ENCODE results near the gene NTRK2.

The NTRK2 gene

DNA sequence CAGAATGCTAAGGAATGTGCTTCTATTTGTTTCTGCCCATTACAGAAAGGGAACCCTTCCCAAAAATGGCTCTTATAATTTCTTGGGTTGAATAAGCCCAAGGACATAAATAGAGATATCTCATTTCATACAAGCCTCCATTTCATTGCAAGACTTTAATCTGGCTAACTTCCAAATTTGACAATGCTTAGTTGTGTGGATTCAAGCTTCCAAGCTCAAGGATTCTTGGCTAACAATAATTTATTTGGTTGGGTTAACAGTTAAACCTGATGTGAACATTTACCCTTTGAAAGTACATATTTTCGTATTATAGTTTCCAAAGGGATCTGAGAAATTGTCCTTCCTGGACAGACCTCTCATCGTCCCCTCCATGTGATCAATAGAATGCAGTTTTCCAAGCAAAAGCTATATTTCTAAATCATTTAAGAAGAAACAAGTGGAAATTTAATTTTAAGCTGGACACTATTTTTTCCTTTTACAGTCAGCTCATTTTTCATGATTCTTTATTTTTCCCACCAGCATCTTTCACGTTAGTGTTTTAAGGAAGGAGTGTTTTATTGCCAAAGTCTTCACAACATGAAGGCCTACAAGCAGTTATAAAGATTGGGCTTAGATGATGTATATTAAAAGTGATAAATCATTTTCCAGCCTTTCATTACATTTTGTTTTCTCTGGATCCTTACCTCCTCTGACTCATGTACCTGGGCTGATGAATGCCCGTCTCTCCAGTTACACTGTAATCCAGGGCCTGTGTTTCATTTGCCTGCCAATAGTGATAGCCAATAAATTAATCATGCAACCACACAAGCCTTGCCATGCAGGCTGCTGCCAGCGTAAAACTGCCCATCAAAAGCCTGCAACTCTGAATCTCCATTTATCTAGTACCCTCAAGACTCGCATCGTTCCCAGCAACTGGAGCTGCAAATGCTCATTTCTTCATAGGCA lies 176.7 kb downstream of the NTRK2 start:
- FAIRE-seq (no peak), DNase-seq (ENCODE audit: low spot score) (no peak)

DNA sequence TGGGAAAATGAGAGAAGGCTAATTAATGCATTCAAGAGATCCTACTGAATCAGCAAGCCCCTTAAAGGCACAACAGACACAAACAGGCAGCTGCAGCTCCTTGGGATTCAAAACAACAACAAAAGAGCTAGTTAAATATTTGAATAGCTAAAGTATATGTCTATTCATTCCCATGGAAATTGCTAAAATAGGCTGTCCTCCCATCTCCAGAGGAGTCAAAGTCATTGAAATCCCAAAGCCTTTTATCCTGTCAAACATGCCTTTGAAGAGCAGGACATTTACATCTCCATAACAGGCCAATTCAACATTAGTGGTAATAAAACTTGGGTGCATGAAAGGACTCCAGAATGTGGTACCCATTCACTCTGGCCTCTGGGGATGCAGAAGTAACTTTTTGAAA lies 177.4 kb downstream of the NTRK2 start:
- DNase-seq (ENCODE audit: low spot score) (no peak), FAIRE-seq (no peak)

DNA sequence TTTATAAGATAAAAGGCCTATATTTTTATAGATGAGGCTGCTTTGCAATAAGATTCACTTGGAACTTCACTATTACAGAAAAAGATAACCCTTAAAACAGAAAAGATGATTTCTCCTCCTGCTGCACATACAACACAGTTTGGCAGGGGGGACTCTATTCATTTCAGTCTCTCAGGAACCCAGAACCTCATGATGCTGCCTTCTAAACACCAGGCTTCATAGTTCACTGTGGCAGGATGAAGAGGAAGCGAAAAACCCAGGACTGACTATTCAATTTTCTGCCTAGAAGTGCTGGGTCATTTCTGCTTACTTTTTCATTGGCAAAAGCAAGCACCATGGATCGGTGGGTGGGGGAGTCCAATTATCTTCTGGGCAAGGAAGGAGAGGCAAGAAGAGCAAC lies 179.5 kb downstream of the NTRK2 start:
- no peak for FAIRE-seq
- no peak for DNase-seq (ENCODE audit: low spot score)

DNA sequence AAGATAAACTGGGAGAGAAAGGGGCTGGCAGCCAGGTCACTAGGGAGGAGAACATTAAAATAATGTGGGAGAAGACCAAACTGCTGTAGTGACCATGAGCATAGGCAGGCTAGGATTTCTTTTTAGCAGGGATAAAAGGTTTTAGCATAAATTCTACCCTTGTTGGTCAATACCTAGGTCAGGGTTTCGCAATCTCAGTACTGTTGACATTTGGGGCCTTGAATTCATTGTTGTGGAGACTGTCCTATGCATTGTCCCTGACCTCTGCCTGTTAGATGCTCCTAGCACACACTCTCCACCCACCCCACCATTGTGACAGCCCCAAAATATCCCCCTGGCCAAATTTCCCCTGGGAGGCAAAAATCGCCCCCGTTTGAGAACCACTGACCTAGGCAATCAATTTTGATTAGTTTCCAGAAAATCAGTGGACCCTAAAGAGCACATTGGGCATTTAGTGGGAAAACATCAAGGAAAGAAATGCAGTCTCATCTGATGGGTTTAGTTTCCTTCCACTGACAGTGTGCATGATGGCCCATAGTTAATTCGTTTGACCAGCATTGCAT lies 181.4 kb downstream of the NTRK2 start:
- DNase-seq (ENCODE audit: low spot score) (no peak), FAIRE-seq (no peak)

DNA sequence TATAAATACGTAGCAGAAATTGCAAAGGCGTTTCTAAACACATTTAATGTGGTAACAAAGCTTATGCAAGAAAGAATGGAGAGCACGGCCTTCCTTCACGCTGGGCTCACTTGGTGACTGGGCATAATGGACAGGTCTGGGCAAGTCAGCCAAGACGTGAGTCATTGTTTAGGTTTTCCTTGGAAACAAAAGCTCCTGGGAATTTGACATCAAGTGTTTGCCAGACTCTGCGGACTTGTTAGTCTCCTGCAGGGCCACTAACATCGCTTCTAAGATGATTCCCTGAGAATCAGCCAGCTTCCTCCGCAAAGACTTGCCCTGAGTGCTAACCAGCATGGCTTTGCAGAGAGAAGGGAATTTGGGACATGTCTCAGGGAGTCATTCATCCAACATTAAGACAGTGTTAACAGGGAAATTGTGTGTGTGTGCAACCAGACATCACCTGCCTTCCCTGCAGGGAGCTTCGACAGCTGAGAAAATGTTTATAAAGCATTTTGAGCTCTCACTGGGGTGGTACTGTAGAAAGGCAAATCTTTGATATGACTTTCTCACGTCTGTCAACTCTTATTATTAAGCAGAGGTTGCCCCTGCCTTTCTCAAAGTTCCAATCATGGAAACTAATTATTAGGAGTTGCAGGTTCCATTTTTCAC lies 182.5 kb downstream of the NTRK2 start:
- FAIRE-seq (peak; percentile 62), DNase-seq (ENCODE audit: low spot score) (peak; percentile 84)

DNA sequence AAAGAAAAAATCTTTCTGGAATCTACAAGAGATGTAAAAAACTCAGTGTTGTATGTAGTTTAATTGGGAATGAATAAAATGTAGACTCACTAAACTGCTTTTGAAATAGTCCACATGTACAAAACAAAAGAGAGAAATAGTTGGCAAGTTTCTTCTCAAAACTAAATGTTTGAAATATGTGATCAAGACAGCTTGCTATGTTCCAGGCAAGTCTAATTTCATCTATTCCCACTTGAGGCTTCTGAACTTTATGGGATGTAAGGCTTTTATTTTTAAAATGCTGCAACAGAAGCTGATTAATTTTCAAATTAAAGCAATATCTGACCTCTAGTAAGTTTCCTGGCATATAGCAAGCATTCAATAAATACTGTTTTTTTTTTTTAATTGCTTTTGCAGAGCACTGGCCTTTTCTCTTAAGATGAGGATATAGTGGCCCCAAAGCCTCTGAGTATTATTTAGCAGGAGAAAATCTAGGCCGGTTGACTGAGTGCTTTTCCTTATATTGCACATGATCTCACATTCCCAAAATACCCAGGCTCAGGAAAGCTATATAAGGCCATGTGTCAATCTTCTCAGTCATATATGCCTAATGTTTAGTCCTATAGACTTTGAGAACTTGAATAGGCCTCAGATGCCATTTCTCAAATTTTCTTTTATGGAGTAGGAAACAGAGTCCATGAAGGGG lies 183.2 kb downstream of the NTRK2 start:
- FAIRE-seq (no peak), DNase-seq (ENCODE audit: low spot score) (no peak)

DNA sequence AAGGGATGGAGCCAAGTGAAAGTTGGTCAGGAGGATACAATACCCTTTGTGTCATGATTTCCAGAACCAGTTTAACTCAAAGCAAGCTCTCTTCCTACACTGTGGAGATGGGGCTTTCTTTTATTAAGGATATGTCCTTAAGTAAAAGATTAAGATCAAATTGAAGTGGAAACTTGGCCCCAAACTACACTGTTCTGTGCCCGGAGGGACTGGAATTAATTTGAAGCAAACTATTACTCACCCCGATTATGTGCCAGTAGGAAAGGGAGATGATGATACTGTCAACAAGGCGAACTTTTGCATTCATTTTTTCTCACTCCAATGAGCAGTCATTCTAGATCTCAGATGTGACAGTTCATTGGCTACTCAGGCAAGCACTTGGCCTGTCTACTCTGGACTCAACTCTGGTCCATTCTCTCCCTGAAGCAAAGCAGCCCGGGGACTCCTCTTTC lies 186.7 kb downstream of the NTRK2 start:
- DNase-seq (ENCODE audit: low spot score) (no peak), FAIRE-seq (no peak)

DNA sequence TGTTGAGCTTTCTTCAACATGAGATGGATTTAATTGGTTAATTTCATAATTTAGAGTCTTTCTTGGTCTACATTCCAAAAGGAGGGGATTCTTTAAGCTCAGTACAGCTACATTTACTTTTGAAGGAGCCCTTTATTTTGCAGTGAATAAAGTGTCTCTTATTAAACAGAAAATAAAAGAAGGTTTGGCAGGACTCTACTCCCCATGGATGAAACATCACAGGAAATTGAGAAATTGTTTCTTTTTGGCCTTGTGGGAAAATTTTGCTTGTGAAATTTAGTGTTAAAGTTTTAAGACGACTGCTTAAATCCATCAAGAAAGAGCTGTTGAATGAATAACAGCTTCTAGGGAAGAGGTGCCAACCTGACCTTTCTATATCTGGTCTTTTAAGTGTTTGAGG lies 187.7 kb downstream of the NTRK2 start:
- FAIRE-seq (no peak), DNase-seq (ENCODE audit: low spot score) (no peak)

DNA sequence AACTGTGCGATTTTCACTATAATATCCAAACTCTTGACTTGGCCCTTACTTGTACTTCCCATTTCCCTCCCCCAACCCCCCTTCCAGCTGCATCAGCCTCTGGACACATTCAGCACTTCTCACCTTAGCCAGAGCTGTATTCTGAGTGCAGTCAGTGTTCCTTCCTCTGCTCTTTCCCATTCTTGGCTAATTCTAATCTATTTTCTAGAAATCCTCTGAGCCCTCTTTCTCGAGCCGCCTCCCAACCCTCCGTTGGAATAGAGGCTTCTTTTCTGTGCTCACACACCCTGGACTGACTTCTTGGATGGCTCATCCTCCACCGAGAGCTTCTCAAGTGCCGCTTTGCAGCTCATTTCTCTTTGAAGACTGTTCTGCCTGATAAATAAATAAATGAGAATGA lies 188.8 kb downstream of the NTRK2 start:
- DNase-seq (ENCODE audit: low spot score) (no peak), FAIRE-seq (no peak)

DNA sequence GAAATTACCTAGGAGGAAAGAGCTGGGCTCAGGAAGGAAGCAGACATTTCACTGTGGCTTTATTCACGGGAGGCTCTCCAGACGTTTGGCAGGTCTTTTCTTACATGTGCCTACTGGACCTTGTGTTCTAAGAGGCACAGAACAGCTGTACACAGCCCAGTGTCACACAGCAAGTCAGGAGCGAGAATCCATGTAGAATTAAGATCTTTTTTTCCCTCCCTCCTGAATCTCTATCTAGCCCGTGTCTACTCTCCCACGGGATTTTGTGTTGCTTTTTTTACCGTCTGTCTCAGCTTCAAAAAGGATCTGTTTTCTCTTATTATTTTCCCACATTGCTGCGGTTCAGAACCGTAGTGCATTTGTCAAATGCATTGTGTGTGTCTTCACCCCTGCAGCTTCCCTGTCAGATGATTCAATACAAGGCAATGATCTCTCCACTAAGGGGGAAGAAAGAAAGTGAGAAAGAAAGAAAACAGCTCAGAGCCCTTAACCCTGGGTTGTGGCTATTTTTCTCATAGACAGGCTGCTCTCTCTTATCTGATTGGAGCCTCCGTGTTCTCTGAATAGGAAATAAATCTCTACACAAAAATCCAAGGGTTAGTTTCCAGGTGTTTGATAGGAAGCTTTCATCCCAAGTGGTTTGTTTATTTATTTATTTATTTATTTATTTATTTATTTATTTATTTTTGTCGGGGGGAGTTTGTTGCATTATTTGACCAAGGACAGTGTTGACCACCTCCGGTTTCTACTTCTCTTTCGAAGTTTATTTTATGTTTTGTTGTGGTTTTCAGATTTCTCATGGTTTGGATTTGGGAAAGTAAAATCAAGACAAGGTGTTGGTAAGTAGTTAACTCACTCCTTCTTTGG lies 191.0 kb downstream of the NTRK2 start:
- FAIRE-seq (no peak), DNase-seq (ENCODE audit: low spot score) (no peak)

DNA sequence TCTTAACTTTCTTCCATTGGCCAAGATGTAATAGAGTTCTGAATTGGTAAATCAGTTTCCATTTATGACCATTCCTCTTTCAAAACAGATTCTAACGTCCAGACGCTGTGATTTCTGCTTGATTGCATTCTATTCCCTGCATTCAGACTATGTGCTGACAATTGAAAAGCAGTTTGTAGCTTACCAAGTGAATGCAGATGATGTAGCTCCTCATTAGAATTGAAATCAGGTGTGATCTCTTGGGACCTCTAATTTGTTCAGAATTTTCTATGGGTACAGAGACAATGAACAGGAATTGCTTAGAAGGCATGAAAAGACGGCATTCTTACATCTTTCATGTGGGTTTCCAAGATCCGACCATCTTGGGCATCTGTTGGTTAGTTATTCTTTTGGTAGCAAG lies 191.9 kb downstream of the NTRK2 start:
- no peak for FAIRE-seq
- no peak for DNase-seq (ENCODE audit: low spot score)

DNA sequence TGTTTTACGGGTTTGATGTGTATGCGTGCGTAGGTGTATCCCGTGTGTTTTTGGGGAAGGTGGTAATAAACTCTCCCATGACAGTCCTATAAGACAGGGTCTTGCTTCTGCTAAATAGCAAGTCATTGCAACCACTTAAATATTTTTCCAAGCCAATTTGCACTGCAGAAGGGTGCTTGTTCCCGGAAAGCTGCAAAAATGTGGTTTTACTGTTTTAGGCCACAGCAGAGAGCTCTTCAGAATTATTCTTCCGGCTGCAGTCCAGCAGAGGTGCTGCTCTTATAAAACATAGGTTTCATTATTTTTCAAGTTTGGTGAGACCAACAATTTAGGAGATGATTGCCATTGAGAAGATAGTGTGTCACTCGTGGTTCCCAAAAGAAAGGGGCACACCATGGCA lies 192.8 kb downstream of the NTRK2 start:
- DNase-seq (ENCODE audit: low spot score) (no peak), FAIRE-seq (no peak)

DNA sequence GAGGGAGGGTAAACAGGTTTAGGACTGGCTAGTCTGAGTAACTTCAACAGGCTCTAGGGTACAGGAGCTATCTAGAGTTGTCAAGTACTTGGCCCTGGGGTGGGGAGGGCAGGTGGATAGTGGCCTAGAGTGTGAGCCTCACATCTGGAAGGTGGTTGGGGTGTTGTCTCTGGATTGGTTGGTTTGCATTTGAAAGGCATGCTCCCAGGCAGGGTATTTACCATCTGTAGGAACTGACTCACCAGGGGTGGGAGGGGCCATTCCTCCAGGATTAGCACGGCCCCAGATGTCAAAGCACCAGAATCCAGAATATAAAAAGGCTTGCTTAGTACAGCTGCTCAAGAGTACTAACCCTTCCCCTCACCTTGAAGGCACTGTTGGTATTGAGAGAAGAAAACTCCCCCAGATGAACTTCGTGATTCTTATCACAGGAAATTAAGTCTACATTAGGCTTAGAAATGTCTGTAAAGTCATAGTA lies 193.3 kb downstream of the NTRK2 start:
- FAIRE-seq (no peak), DNase-seq (ENCODE audit: low spot score) (peak; percentile 56)

DNA sequence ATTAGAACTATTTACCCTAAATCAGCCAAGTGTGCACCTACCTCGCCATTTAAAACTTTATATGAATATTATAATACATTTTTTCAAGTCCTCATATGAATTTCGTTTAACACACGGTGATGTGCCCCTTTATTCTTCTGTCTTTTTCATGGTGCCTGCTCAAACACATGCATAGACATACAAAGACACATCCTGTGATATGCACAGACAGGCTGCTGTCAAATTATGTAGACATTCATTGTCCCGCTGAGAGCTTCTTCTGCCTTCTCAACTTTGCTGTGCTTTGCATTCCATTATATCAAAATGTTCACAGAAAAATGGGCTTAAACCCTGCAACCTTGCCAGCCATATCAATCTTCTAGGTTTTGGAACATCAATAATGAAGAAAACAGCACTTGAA lies 193.8 kb downstream of the NTRK2 start:
- DNase-seq (ENCODE audit: low spot score): no peak
- FAIRE-seq: no peak

DNA sequence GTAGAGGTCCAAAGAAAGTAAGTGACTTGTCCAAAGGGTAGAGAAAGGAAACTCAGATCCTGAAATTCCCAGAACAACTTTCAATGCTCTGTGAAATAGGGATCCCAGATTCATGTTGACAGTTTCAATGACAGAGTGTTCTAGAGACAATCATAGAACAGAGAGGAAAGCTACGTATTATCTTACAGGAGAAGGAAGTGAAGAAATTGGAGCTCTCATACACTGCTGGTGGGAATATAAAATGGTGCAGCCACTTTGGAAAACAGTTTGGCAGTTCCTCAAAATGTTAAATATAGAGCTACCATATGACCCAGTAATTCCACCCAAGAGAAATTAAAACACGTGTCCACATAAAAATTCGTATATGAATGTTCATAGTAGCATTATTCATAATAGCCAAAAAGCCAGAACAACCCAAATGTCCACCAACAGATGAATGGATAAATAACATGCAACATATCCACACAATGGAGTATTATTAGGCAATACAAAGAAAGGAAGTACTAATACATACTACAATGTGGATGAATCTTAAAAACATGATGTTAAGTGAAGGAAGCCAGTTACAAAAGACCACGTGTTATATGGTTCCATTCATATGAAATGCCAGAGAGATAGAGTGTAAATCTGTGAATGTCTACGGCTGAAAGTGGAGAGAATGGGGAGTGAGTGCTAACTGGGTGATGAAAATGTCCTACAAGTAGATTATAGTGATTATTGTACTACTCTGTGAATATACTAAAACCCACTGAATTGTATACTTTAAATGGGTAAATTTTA lies 197.1 kb downstream of the NTRK2 start:
- FAIRE-seq: no peak

DNA sequence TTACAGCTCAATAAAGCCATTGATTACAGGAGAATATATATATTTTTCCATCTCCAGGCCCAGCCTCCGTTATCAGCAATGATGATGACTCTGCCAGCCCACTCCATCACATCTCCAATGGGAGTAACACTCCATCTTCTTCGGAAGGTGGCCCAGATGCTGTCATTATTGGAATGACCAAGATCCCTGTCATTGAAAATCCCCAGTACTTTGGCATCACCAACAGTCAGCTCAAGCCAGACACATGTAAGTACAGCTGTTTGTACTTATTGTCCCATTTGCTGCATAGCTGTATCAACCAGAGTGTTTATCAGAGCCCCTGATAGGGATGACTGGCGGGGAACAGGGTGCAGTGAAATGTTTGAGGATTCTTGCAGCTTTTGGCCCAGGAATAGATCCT lies 197.7 kb downstream of the NTRK2 start:
- DNase-seq (ENCODE audit: low spot score): no peak
- no peak for FAIRE-seq

More for the DNA sequence above, 197.1 kb downstream of the NTRK2 start:
- no peak for DNase-seq (ENCODE audit: low spot score)

DNA sequence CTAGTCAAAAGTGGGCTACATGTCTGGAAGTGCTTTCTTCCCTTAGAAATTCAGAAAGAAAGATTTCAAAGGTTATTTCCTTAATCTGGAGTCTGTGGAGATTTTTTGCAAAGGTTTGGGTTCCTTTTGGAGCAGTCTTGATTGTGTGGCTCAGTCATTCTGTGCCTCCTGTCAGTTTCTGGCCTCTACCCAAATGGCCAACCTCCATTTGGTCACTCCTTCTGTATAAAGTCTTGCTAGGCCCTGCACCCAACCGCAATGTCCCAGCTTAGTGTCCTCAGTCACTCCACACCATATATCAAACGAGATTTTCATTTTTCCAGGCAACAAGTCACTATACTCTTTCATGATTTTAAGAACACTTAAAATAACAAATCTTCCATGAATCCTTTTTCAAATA lies 199.6 kb downstream of the NTRK2 start:
- FAIRE-seq (no peak), DNase-seq (ENCODE audit: low spot score) (no peak)

DNA sequence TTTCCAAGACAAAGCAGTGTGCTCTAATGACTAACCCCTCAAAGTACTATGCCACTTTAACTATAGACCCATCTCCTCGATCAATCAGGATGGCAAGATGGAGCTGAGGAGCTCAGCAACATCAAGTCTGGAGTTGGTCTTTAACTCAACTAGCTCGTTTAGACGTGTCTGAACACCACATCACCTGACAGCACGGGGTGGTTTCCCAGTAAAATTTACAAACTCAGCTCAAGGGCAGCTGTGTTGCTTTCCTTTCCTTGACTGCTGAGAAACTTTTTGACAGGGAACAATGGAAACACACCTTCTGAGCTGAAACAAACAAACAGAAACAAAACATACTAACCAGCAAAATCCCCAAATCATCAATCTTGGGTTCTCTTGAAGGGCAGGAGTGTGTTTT lies 202.5 kb downstream of the NTRK2 start:
- DNase-seq (ENCODE audit: low spot score) (no peak), FAIRE-seq (no peak)

DNA sequence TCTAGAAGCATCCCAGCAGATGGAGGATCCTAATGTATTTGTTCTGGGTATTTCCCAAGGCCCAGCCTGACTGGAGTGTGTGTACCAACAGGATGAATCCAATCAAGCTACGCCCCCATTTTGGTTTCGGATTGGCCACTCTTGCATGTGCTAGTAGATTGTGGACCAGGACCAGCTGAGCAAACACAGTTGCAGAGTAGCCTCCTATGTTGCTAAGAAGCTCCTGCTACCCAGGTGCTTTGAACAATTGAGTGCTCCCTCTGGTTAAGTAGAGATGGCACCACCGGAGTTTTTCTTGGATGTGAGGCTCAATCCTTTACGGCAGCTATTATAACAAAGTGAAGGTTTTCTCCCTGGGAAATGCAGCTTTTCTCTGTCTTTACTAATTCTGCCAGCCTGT lies 204.5 kb downstream of the NTRK2 start:
- no peak for DNase-seq (ENCODE audit: low spot score)
- no peak for FAIRE-seq

DNA sequence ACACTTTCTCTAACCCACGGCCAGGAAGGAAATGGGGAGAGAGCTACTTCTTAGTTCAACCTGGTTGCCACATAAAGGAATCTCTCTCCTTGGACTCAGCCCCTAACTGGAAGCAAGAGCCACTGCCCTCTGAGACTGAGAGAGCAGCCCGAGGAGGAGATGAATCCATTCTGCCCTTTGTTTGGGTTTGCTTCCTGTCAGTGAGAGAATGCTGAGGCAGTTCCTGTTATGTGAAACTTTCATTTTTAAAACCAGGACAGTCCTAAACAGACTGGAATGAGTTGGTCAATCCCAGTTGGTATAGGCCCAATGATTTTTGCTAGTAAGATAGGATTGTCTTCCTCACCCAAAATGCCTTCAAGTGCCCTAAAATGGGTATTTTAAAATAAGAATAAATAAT lies 205.1 kb downstream of the NTRK2 start:
- DNase-seq (ENCODE audit: low spot score) (no peak), FAIRE-seq (no peak)

Measured in urothelium cell line (cell line).